ENCODE results near the gene CLDN1.

The CLDN1 gene

DNA sequence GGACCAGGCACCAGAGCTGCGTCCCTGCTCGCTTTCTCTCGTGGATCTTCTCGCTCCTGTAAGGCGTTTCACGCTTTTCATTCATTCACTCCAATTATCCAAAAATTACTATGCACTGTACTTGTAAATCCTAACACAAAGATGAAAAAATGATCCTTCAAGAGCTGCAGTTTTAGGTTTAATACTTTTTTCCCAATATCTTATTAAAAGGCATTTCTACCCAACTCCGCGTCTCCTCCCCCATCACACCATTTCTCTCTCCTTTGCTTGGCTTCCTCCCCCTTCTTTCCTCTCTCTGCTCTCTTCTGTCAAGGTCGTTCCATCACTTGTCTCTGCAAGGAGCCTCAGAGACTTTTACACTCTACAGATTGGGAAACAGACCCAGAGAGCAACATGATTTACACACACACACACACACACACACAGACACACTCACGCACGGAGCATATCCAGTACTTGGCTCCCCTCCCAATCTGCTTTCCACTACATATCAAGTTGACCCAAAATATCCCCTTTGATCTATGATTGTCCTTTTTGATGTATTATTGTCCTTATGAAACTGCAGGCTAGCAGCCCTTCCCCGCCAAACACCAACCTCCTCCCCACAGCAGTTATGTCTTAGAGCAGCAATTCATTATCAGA lies 479 bp upstream of the CLDN1 start:
- TF ChIP-seq, protein P1, sequence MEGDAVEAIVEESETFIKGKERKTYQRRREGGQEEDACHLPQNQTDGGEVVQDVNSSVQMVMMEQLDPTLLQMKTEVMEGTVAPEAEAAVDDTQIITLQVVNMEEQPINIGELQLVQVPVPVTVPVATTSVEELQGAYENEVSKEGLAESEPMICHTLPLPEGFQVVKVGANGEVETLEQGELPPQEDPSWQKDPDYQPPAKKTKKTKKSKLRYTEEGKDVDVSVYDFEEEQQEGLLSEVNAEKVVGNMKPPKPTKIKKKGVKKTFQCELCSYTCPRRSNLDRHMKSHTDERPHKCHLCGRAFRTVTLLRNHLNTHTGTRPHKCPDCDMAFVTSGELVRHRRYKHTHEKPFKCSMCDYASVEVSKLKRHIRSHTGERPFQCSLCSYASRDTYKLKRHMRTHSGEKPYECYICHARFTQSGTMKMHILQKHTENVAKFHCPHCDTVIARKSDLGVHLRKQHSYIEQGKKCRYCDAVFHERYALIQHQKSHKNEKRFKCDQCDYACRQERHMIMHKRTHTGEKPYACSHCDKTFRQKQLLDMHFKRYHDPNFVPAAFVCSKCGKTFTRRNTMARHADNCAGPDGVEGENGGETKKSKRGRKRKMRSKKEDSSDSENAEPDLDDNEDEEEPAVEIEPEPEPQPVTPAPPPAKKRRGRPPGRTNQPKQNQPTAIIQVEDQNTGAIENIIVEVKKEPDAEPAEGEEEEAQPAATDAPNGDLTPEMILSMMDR (conservative IDR thresholded peaks at IDR 0.05; ENCODE audit: low read length): no peak
- peak overlapping the region; percentile 61 for H3K4me3 ChIP-seq (ENCODE audit: low read length)
- DNase-seq (ENCODE audit: low read depth): no peak

- no peak overlapping the region for H3K4me3 ChIP-seq (ENCODE audit: low read length)
- TF ChIP-seq, protein P1 (conservative IDR thresholded peaks at IDR 0.05; ENCODE audit: low read length): no peak
- DNase-seq (ENCODE audit: low read depth): no peak
These were observed 1.5 kb downstream of the CLDN1 start for GRCh38 chr3:190320594-190321362.

GRCh38 chr3:190319660-190320059 lies 2.6 kb downstream of the CLDN1 start:
- TF ChIP-seq, protein P1 (conservative IDR thresholded peaks at IDR 0.05; ENCODE audit: low read length): no peak
- no peak overlapping the region for H3K4me3 ChIP-seq (ENCODE audit: low read length)
- no peak for DNase-seq (ENCODE audit: low read depth)

DNA sequence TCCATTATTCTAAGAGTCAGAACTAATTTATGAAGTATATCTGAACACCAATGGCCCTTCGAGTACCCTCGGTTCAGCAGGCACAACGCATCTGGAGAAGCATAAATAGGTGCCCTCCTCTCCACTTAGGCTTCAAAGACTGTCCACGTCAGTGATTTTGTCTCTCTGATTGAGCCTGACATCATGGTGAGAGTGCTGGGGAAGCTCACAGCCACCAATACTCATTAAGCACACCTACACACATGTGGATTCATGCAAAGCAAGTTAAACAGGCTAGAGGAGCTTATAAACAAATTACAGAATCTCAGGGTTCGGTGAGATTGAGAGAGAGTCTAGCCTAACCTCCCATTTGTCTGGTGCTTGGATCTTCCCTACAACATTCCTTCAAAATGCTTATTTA lies 3.6 kb downstream of the CLDN1 start:
- DNase-seq (ENCODE audit: low read depth): no peak
- no peak overlapping the region for H3K4me3 ChIP-seq (ENCODE audit: low read length)

GRCh38 chr3:190314741-190315140 lies 7.5 kb downstream of the CLDN1 start:
- H3K4me3 ChIP-seq (ENCODE audit: low read length): no peak overlapping the region
- TF ChIP-seq, protein P1 (conservative IDR thresholded peaks at IDR 0.05; ENCODE audit: low read length): no peak
- DNase-seq (ENCODE audit: low read depth): no peak

More for the DNA sequence above, 3.6 kb downstream of the CLDN1 start:
- TF ChIP-seq, protein P1 (conservative IDR thresholded peaks at IDR 0.05; ENCODE audit: low read length): no peak

GRCh38 chr3:190309414-190309813 lies 12.8 kb downstream of the CLDN1 start:
- no peak overlapping the region for H3K4me3 ChIP-seq (ENCODE audit: low read length)
- DNase-seq (ENCODE audit: low read depth): no peak
- TF ChIP-seq, protein P1 (conservative IDR thresholded peaks at IDR 0.05; ENCODE audit: low read length): no peak

DNA sequence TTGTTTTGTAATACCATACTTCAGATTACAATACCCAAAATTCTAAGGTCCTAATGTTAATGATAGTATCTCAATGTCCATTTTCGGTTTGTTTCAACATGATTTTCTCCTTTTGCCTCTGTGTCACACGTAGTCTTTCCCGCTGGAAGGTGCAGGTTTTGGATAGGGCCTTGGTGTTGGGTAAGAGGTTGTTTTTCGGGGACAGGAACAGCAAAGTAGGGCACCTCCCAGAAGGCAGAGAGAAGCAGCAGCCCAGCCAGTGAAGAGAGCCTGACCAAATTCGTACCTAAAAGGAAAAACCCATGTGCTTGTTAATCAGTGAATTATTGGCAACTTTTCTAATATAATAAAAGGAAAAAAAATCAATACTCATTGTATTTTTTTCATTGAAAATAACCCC lies 14.1 kb downstream of the CLDN1 start:
- TF ChIP-seq, protein P1 (conservative IDR thresholded peaks at IDR 0.05; ENCODE audit: low read length): no peak
- H3K4me3 ChIP-seq (ENCODE audit: low read length): no peak overlapping the region
- DNase-seq (ENCODE audit: low read depth): no peak

All from AG10803 (cell line).